Mesenchymal stem cell (in vitro differentiated cells and primary cell): ENCODE measurements around the gene CAMK1D.

Experiments
- DNase-seq: peaks from one replicate; pipeline ENCODE4 v3.0.0-alpha.2; 2013
- H2AFZ ChIP-seq: one replicate; pipeline ENCODE4 v1.6.1; 2013; ENCODE audit warnings: low read depth, mild to moderate bottlenecking, control low read depth, inconsistent platforms, low read length, moderate library complexity
- H2AK5ac ChIP-seq: 2 replicates; pipeline ENCODE4 v1.6.1; 2013; ENCODE audit warnings: low read length, moderate library complexity, mild to moderate bottlenecking, inconsistent platforms; ENCODE audit not compliant: severe bottlenecking
- H2BK120ac ChIP-seq: one replicate; pipeline ENCODE4 v1.6.1; 2013; ENCODE audit warnings: low read depth, mild to moderate bottlenecking, inconsistent platforms, low read length, moderate library complexity
- H2BK12ac ChIP-seq, 2 experiments: one replicate each; pipeline ENCODE4 v1.6.1; 2013; ENCODE audit warnings: inconsistent platforms in 2 of 2, low read length in 2 of 2, mild to moderate bottlenecking in 2 of 2, moderate library complexity in 2 of 2, control low read depth in 1 of 2
- H2BK15ac ChIP-seq: one replicate; pipeline ENCODE4 v1.6.1; 2013; ENCODE audit warnings: mild to moderate bottlenecking, low read depth, inconsistent platforms; ENCODE audit not compliant: poor library complexity, severe bottlenecking
- H2BK5ac ChIP-seq: 2 replicates; pipeline ENCODE4 v1.6.1; 2013; ENCODE audit warnings: low read depth, mild to moderate bottlenecking, low read length, control low read depth, inconsistent platforms; ENCODE audit not compliant: poor library complexity, severe bottlenecking
- H3K14ac ChIP-seq, 2 experiments: one replicate each; pipeline ENCODE4 v1.6.1; 2013; ENCODE audit warnings: inconsistent platforms in 2 of 2, low read length in 2 of 2, control low read depth in 1 of 2, mild to moderate bottlenecking in 1 of 2, moderate library complexity in 1 of 2
- H3K18ac ChIP-seq, 2 experiments: one replicate each; pipeline ENCODE4 v1.6.1; 2013; ENCODE audit warnings: inconsistent platforms in 2 of 2, low read length in 2 of 2, control low read depth in 1 of 2, low read depth in 1 of 2, mild to moderate bottlenecking in 1 of 2
- H3K23ac ChIP-seq, 2 experiments: one replicate each; pipeline ENCODE4 v1.6.1; 2013; ENCODE audit warnings: inconsistent platforms in 2 of 2, low read length in 2 of 2, mild to moderate bottlenecking in 2 of 2, moderate library complexity in 2 of 2, control low read depth in 1 of 2
- H3K27ac ChIP-seq: 2 replicates; pipeline ENCODE4 v1.5.1; 2013; ENCODE audit warnings: mild to moderate bottlenecking, moderate library complexity, low read length, control low read depth, inconsistent platforms; ENCODE audit not compliant: poor library complexity, severe bottlenecking
- H3K27me3 ChIP-seq, 2 experiments: 2 replicates each; pipeline versions ENCODE4 v1.6.1 to v1.7.0; 2013; ENCODE audit warnings: low read length in 2 of 2, mild to moderate bottlenecking in 2 of 2, moderate library complexity in 2 of 2, control low read depth in 1 of 2, inconsistent platforms in 1 of 2; ENCODE audit not compliant: control insufficient read depth in 1 of 2, insufficient read depth in 1 of 2
- H3K36me3 ChIP-seq, 2 experiments: 2 replicates each; pipeline versions ENCODE4 v1.6.1 to v1.7.0; 2013; ENCODE audit warnings: low read length in 2 of 2, control low read depth in 1 of 2, inconsistent platforms in 1 of 2, low read depth in 1 of 2, mild to moderate bottlenecking in 1 of 2; ENCODE audit not compliant: insufficient read depth in 2 of 2, control insufficient read depth in 1 of 2
- H3K4ac ChIP-seq, 2 experiments: one replicate each; pipeline ENCODE4 v1.6.1; 2013; ENCODE audit warnings: inconsistent platforms in 2 of 2, low read length in 2 of 2, mild to moderate bottlenecking in 2 of 2, moderate library complexity in 2 of 2, control low read depth in 1 of 2, low read depth in 1 of 2
- H3K4me1 ChIP-seq: 2 replicates; pipeline ENCODE4 v1.6.1; 2013; ENCODE audit warnings: low read depth, low read length, control low read depth; ENCODE audit not compliant: control insufficient read depth, insufficient read depth
- H3K4me2 ChIP-seq: 2 replicates; pipeline ENCODE4 v1.6.1; 2013; ENCODE audit warnings: low read length, mild to moderate bottlenecking, inconsistent platforms; ENCODE audit not compliant: poor library complexity, severe bottlenecking
- H3K4me3 ChIP-seq, 2 experiments: 2 replicates each; pipeline versions ENCODE4 v1.5.1 to v1.7.0; 2013; ENCODE audit warnings: low read length in 2 of 2, mild to moderate bottlenecking in 2 of 2, control low read depth in 1 of 2, low read depth in 1 of 2; ENCODE audit not compliant: insufficient read depth in 1 of 2
- H3K79me1 ChIP-seq: replicated peaks from 2 replicates; pipeline ENCODE4 v1.6.1; 2013; ENCODE audit warnings: mild to moderate bottlenecking, control low read depth, low read length, inconsistent platforms; ENCODE audit not compliant: poor library complexity, severe bottlenecking
- H3K9ac ChIP-seq: 2 replicates; pipeline ENCODE4 v1.7.0; 2013; ENCODE audit warnings: mild to moderate bottlenecking, low read length, moderate library complexity
- H3K9me3 ChIP-seq: 2 replicates; pipeline ENCODE4 v1.7.0; 2013; ENCODE audit warnings: mild to moderate bottlenecking, low read length; ENCODE audit not compliant: control insufficient read depth
- H4K8ac ChIP-seq: one replicate; pipeline ENCODE4 v1.6.1; 2013; ENCODE audit warnings: inconsistent platforms, mild to moderate bottlenecking, low read length, moderate library complexity
- H4K91ac ChIP-seq: one replicate; pipeline ENCODE4 v1.6.1; 2013; ENCODE audit warnings: mild to moderate bottlenecking, low read length, inconsistent platforms
- WGBS: methylation state at CpG from one replicate; pipeline ENCODE4 v1.1.7; 2013; ENCODE audit warnings: mixed read lengths; 5-methylcytosine and 5-hydroxymethylcytosine counted together

CAMK1D gene

DNA sequence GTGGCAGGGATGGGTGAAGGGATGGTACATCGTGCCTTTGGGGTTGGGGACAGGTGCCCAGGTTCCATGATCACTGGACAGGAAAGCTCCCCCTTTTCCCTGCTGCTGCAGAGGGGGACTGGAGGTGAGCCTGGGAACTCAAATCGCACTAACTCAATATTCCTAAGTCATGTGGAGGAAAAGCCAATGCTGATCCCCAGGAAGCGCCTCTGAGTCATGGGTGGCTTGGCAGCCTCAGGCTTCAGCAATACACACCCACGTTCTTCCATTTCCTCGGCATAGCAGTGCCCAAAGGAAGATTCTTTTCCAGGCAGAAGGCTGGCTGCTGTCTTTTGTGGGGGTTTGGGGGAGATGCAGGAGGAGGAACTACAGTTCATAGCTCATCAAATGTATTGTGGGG, 486.4 kb downstream of the CAMK1D start:
- Histone ChIP-seq H3K27ac (no peak overlapping the region), H3K14ac (peak overlapping the region in 1 of 2 experiments; percentile 87), H3K23ac (no peak overlapping the region), H3K36me3 (peaks cover 0 to 19% of the 10 kb centered on the region in 2 experiments), H3K18ac (peak overlapping the region; percentile 69 to 85), H4K8ac (no peak overlapping the region), H3K9me3 (no peaks in the 10 kb centered on the region), H2BK15ac (peak overlapping the region; percentile 13), H2AFZ (peak overlapping the region; percentile 10), H2AK5ac (no peak overlapping the region), H2BK120ac (peak overlapping the region; percentile 11), H3K9ac (no peak overlapping the region), H3K4me3 (no peak overlapping the region), H2BK5ac (no peak overlapping the region), H3K4me1 (peaks cover 11% of the 10 kb centered on the region), H3K4ac (peak overlapping the region in 1 of 2 experiments; percentile 66), H3K27me3 (peaks cover 0 to 29% of the 10 kb centered on the region in 2 experiments), H4K91ac (peak overlapping the region; percentile 46), H2BK12ac (peak overlapping the region; percentile 6 to 86), H3K79me1 (no peaks in the 10 kb centered on the region), H3K4me2 (no peak overlapping the region)
- peak; percentile 57 for DNase-seq
- 40% methylated on average over 5 of the region's 5 CpGs for WGBS

DNA sequence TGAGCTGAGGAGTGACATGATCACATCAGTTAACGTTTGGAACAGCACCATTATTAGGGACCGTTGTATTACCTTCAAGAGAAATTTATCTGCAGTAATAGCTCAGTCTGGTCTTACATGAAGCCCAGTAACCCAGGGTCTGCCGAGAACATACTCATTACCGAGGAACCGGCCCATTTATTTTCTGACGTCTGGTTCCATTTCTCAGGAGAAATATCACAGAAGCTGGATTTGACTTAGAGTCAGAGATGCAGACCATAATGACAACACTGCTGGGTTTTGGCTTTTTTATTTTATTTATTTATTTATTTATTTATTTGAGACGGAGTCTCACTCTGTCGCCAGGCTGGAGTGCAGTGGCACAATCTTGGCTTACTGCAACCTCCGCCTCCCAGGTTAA, 489.0 kb downstream of the CAMK1D start:
- Histone ChIP-seq H3K4me3 (no peak overlapping the region), H3K23ac (no peak overlapping the region), H2BK5ac (no peak overlapping the region), H2BK120ac (no peak overlapping the region), H4K8ac (no peak overlapping the region), H3K9me3 (no peaks in the 10 kb centered on the region), H3K79me1 (no peaks in the 10 kb centered on the region), H3K4me2 (no peak overlapping the region), H4K91ac (no peak overlapping the region), H3K18ac (no peak overlapping the region), H2BK12ac (no peak overlapping the region), H3K27ac (no peak overlapping the region), H3K14ac (no peak overlapping the region), H3K4ac (no peak overlapping the region), H2BK15ac (no peak overlapping the region), H2AFZ (no peak overlapping the region), H3K4me1 (peaks cover 11% of the 10 kb centered on the region), H3K36me3 (peaks cover 0 to 7% of the 10 kb centered on the region in 2 experiments), H2AK5ac (no peak overlapping the region), H3K27me3 (peaks cover 0 to 40% of the 10 kb centered on the region in 2 experiments), H3K9ac (no peak overlapping the region)
- DNase-seq, result no peak
- 97% methylated on average over 9 of the region's 9 CpGs for WGBS

DNA sequence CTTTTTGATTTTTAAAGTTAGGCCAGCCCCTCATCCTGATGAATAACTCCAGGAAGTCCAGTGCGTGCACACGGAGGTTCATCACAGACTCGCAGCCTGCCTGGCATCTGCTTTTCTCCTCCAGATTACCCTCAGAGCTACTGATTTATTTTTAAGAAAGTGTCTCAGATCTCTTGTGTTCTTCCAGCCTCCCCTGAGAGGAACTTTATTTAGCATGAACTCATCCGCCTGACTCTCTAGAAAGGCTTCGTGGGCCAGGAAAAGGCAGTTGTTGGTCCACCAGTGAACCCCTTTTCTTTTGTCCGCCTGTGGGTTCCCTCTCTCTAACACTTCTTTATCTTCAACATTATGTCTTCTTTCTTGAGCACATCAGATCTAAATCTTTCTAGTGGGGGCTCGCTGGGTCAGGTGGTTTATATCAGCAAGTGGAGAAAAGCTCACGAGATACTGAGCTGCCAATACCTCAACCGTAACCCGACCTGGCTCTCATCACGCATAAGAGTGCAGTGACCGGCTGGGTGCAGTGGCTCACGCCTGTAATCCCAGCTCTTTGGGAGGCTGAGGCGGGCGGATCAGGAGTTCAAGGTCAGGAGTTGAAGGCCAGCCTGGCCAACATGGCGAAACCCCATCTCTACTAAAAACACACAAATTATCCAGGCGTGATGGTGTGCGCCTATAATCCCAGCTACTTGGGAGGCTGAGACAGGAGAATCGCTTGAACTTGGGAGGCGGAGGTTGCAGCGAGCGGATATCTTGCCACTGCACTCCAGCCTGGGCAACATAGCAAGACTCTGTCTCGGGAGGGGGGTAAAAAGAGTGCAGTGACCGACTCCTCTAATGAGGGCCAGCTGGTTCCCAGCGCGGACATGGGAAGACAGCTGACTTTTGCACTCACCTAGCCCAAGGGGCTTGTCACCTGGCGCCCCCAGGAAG, 489.9 kb downstream of the CAMK1D start:
- Histone ChIP-seq H3K27me3 (peaks cover 0 to 43% of the 10 kb centered on the region in 2 experiments), H3K79me1 (no peaks in the 10 kb centered on the region), H2AK5ac (no peak overlapping the region), H3K9me3 (no peaks in the 10 kb centered on the region), H3K36me3 (peaks cover 0 to 3% of the 10 kb centered on the region in 2 experiments), H4K8ac (peak overlapping the region; percentile 39), H3K4me2 (no peak overlapping the region), H3K14ac (no peak overlapping the region), H3K4ac (peak overlapping the region in 1 of 2 experiments; percentile 6), H4K91ac (peak overlapping the region; percentile 63), H3K9ac (no peak overlapping the region), H3K4me3 (no peak overlapping the region), H2BK15ac (no peak overlapping the region), H3K23ac (no peak overlapping the region), H3K4me1 (peaks cover 12% of the 10 kb centered on the region), H3K27ac (no peak overlapping the region), H2AFZ (no peak overlapping the region), H2BK12ac (peak overlapping the region in 1 of 2 experiments; percentile 29), H3K18ac (peak overlapping the region; percentile 14 to 63), H2BK5ac (no peak overlapping the region), H2BK120ac (peak overlapping the region; percentile 54)
- WGBS, result 86% methylated on average over 27 of the region's 27 CpGs
- DNase-seq, result no peak

DNA sequence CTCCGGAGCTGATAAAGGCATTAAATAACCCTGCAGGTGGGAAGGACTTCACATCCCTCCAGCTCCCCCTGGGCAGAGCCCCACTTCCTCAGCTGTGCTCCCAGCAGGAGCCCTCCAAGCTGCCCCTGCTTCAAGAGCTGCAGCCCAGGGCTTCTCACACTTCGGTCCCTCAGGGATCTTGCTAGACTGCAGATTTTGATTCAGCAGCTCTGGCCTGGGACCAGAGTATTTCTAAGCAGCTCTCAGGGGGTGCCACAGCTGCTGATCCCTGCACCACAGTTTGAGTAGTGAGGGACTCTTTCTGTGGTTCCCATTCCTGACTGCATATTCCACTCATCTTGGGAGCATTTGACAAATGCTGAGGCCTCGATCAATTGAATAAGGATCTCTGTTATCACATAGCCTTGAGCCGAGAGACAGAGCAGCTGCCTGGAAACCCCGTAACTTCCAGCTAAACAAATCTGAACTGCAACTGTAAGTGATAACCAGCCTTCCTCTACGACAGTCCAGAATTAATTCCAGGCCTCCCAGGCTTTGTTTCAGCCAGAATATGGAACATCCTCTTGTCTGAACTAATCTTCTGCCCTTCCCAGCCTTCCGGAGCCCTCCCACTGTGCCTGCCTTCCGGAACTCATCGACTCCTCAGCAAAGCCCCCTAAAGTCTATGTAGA, 490.7 kb downstream of the CAMK1D start:
- Histone ChIP-seq H2AFZ (no peak overlapping the region), H4K8ac (peak overlapping the region; percentile 7), H2BK120ac (peak overlapping the region; percentile 54), H3K27ac (no peak overlapping the region), H2BK12ac (peak overlapping the region in 1 of 2 experiments; percentile 29), H2AK5ac (no peak overlapping the region), H3K4me1 (peaks cover 18% of the 10 kb centered on the region), H3K9me3 (no peaks in the 10 kb centered on the region), H3K4me3 (no peak overlapping the region), H4K91ac (peak overlapping the region; percentile 63), H3K18ac (peak overlapping the region; percentile 14 to 63), H3K27me3 (peaks cover 0 to 43% of the 10 kb centered on the region in 2 experiments), H3K36me3 (no peaks in the 10 kb centered on the region), H3K4me2 (no peak overlapping the region), H3K4ac (peak overlapping the region in 1 of 2 experiments; percentile 6), H2BK15ac (peak overlapping the region; percentile 12), H3K14ac (no peak overlapping the region), H3K79me1 (no peaks in the 10 kb centered on the region), H2BK5ac (no peak overlapping the region), H3K9ac (no peak overlapping the region), H3K23ac (no peak overlapping the region)
- 60% methylated on average over 9 of the region's 9 CpGs for WGBS
- peak; percentile 24 for DNase-seq
